HG02884 (cell line): ENCODE measurements around the gene DIPK1B.
"Not testable (repeated sequence)": the region's sequence is repeated elsewhere in the genome, so short reads cannot be mapped to it uniquely, and the experiment has no call there.

Experiments
- ATAC-seq: cut with Tn5 transposase; IDR thresholded peaks from one replicate; pipeline ENCODE4 v1.9.1; 2021; ENCODE audit warnings: mild to moderate bottlenecking, moderate library complexity; ENCODE audit not compliant: unreplicated experiment

DIPK1B gene

GRCh38 chr9:136762915-136763648, 50.7 kb downstream of the DIPK1B start:
- ATAC-seq, result no peak

DNA sequence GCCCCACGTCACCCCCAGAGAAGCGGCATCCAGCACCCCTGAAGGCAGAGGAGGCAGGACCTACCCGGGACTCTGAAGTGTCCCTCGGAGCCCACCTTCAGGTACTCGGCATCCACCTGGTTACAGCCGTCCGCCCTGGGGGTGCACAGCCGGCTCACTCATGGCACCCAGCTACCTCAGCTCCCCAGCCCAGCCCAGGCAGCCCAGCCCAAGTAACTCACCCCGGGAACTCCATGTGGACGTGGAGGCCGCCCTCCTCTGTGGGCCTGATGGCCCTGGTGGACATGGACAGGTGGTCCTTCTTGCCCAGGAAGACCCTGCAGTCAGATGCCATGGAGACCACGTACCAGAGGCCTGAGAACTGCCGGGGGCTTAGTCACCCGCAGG, 51.3 kb downstream of the DIPK1B start:
- no peak for ATAC-seq

DNA sequence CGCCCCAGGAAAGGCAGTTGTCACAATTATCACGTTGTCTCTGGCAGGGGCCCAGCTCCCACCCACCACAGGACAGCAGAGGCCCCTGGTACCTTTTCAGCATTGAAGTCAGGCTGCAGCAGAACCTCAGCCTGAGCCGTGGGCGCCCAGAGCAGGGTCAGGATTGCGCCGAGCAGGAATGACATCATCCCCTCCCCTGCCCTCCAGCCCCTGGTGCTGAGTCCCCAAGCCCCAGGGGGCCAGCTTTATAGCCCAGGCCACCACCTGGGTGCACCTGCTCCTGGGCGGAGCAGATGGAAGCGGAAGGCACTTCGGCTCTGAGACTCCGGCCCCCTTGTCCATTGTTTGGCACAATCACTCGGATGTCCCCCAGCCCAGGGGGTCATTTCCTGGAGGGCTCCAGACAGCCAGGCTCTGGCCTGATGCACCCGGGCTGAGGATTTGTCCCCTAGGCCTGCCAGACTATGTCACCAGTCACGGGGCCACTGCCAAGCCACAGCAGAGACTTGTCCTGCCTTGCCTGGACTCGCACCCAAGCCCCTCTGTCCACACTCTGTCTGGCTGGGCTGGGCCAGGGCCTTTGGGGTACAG, 52.0 kb downstream of the DIPK1B start, which contains the start of gene LCN15:
TSS of gene LCN15 (minus strand) at position 218 of the 591 bp plus-strand sequence. CDS start at position 188, 30 bp downstream.
- ATAC-seq, result no peak

GRCh38 chr9:136765041-136765440, 52.7 kb downstream of the DIPK1B start:
- ATAC-seq, result no peak

GRCh38 chr9:136765745-136766409, 53.5 kb downstream of the DIPK1B start:
- peak; percentile 50 for ATAC-seq

DNA sequence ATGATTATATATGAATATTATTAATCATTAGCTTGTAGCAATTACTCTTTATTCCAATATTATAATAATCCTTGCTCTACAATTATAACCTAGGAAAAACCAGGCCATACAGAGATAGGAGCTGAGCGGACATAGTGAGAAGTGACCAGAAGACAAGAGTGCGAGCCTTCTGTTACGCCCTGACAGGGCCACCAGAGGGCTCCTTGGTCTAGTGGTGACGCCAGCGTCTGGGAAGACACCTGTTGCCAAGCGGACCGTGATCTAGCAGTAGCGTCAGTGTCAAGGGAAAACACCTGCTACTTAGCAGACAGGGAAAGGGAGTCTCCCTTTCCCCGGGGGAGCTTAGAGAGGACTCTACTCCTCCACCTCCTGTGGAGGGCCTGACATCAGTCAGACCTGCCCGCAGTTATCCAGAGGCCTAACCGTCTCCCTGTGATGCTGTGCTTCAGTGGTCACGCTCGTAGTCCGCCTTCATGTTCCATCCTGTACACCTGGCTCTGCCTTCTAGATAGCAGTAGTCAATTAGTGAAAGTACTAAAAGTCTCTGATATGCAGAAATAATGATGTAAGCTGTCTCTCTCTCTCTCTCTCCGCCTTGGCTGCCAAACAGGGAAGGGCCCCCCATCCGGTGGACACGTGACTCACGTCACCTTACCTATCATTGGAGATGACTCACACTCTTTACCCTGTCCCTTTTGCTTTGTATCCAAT, 54.2 kb downstream of the DIPK1B start:
- not testable (repeated sequence) for ATAC-seq

GRCh38 chr9:136769710-136770191, 57.4 kb downstream of the DIPK1B start:
- no peak for ATAC-seq

- no peak for ATAC-seq
Measured at GRCh38 chr9:136771907-136772415, 59.6 kb downstream of the DIPK1B start.

DNA sequence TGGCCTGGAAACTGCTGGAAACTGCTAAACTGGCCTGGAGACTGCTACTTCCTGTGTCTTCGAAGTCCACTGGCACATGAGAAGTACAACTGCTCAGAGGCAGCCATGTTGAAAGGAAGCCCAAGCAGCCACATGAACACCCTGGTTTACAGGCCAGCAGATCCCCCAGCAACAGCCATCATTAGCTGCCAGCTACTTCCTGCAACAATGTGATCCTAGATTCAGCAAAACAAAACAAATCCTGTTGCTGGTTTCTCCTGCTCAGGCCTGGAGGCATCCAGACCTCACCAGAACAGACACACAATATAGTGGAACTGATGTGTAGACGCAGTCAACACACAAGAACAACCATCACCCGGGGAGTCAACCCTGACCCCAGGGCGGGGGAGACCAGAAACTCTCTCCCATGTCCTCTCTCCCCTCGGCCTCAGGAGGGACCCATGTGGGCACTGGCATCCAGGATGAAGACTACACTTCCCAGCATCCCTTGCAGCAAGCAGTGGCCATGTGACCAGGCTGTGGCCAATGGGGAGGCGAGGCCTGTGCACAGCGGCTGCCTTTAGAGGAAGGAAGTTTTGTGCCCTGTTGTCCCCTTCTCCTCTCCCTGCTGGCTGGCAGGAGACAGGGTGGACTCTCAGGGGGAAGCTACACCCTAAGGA, 61.1 kb downstream of the DIPK1B start:
- no peak for ATAC-seq
